ENCODE results near the gene SERTAD1. TPM values are rescaled to one million over a fixed set of nuclear protein-coding genes. Genes with fewer than 3 reads are reported as not detected.
"Not testable (repeated sequence)": the region's sequence is repeated elsewhere in the genome, so short reads cannot be mapped to it uniquely, and the experiment has no call there.

SERTAD1 gene
- total RNA-seq, 1 experiment from 2014 or later, result 35.3 TPM

- no peak for DNase-seq
- Histone ChIP-seq H3K9me3 (no peaks in the 10 kb centered on the region), H3K36me3 (peaks cover 7% of the 10 kb centered on the region), H3K27me3 (no peaks in the 10 kb centered on the region), H3K4me3 (no peak overlapping the region)
Measured at GRCh38 chr19:40416918-40417642, 8.7 kb downstream of the SERTAD1 start.

GRCh38 chr19:40415768-40416167 lies 10.0 kb downstream of the SERTAD1 start:
- Histone ChIP-seq H3K27me3 (no peaks in the 10 kb centered on the region), H3K36me3 (no peaks in the 10 kb centered on the region), H3K9me3 (no peaks in the 10 kb centered on the region), H3K4me3 (no peak overlapping the region)
- no peak for DNase-seq

DNA sequence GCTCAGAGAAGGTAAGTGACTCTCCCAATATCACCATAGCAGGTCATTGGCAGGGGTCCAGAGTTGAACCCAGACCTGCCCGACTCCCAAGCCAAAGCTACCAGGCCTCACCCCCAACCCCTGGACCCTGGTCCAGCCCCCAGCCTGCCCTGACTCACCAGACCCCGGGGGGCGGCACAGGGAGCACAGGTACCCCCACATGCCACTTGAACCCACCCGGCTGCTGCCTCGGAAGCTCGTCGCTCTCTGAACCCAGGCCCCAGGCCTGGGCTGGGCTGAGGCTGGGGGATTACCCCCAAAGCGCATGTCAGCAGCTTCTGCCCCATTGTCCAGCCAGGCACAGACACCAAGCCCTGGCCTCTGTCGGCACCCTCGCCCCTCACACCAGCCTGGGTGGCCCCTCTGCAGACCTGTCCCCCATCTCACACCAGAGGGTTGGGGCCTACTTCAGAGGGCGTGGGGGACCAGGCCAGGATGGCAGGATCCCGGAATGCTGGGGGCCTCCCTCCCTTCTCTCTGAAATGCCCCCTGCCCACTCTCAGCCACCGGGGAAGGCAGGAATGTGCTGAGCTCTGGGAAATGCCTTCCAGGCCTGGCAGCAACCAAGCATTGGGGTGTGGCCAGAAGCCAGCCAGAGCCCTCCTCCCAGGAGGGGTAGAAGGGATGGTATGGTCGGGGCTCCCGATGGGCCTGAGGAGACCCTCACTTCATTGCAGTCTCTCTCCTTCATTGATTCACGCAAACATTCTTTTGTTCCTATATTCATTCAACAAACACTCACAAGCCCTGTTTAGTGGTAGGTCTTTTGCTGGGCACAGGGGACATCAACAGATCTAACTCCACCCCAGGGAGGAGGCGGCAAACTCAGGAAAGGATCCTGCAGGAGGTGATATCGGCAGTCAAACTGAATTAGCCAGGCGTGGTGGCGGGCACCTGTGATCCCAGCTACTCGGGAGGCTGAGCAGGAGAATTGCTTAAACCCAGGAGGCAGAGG lies 11.0 kb downstream of the SERTAD1 start:
- Histone ChIP-seq H3K36me3 (no peaks in the 10 kb centered on the region), H3K4me3 (no peak overlapping the region), H3K9me3 (no peaks in the 10 kb centered on the region), H3K27me3 (no peaks in the 10 kb centered on the region)
- no peak for DNase-seq

GRCh38 chr19:40413291-40413845 lies 12.4 kb downstream of the SERTAD1 start, which contains the start of gene PRX:
Gene PRX (minus strand): TSS chr19:40413378. CDS start chr19:40407932, 5,446 bp downstream.
- no peak for DNase-seq
- H3K27me3 ChIP-seq, result no peaks in the 10 kb centered on the region
- no peaks in the 10 kb centered on the region for H3K9me3 ChIP-seq
- H3K4me3 ChIP-seq, result no peak within 1 kb of the TSS
- H3K36me3 ChIP-seq, result no peaks in the 10 kb centered on the region

GRCh38 chr19:40412866-40413265 lies 12.9 kb downstream of the SERTAD1 start:
- H3K9me3 ChIP-seq, result no peaks in the 10 kb centered on the region
- H3K36me3 ChIP-seq, result no peaks in the 10 kb centered on the region
- no peak overlapping the region for H3K4me3 ChIP-seq
- no peak for DNase-seq
- H3K27me3 ChIP-seq, result no peaks in the 10 kb centered on the region

GRCh38 chr19:40411958-40412499 lies 13.8 kb downstream of the SERTAD1 start:
- DNase-seq, result no peak
- Histone ChIP-seq H3K9me3 (no peaks in the 10 kb centered on the region), H3K4me3 (no peak overlapping the region), H3K27me3 (no peaks in the 10 kb centered on the region), H3K36me3 (no peaks in the 10 kb centered on the region)

DNA sequence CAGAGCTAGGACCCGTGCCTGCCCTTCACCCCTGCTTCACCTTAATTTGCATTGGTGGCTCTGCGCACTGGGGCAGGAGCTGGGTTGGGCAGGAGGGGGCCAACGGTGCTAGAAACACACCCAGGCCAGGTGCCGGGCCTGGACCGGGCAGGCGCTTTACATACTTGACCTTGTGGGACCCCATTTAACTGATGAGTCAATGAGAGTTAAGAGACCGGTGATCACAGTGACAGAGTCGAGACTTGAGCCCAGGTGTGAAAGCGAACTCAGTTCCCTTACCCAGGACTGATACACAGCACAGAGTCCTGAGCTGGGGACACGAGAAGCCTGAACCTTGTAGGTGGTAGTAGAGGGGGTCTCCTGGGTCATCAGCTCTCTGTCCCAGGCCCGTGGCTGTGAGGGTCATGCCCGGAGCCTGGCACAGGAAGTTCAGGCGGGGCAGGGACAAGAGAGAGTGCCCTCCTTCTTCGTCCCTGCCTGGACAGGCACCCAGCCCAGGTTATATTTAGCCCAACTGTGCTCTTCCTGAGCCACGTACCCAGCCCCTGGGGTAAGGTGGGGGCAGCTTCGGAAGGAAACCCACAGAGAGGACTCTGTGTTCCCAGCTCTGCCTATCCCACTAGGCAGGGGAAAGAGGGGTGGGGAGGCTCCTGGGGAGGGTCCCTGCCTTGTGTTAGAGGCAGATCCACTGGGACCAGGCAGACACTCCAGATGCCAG lies 14.5 kb downstream of the SERTAD1 start:
- DNase-seq, result no peak
- Histone ChIP-seq H3K27me3 (no peaks in the 10 kb centered on the region), H3K4me3 (no peak overlapping the region), H3K36me3 (no peaks in the 10 kb centered on the region), H3K9me3 (no peaks in the 10 kb centered on the region)

DNA sequence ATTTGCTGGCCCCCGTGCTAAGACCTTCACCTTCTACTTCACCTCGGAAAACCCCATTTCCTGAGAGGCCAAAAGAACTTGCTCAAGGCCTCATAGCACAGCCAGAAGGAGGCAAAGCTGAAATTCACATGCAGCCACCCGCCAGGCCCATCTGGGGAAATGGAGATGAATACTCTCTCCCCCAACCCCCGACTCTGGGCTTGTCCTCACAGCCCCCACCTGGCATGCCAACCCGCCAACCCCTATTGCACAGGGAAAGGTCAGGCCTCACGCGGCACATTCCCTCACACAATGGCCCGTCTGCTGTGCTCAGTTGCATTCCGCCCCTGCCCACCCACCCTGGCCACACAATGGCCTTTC lies 15.8 kb downstream of the SERTAD1 start:
- DNase-seq, result no peak
- H3K36me3 ChIP-seq, result no peaks in the 10 kb centered on the region
- H3K4me3 ChIP-seq, result no peak overlapping the region
- no peaks in the 10 kb centered on the region for H3K9me3 ChIP-seq
- no peaks in the 10 kb centered on the region for H3K27me3 ChIP-seq

GRCh38 chr19:40408598-40408925 lies 17.2 kb downstream of the SERTAD1 start:
- not testable (repeated sequence) for DNase-seq, H3K9me3 ChIP-seq, H3K4me3 ChIP-seq, H3K27me3 ChIP-seq, H3K36me3 ChIP-seq

DNA sequence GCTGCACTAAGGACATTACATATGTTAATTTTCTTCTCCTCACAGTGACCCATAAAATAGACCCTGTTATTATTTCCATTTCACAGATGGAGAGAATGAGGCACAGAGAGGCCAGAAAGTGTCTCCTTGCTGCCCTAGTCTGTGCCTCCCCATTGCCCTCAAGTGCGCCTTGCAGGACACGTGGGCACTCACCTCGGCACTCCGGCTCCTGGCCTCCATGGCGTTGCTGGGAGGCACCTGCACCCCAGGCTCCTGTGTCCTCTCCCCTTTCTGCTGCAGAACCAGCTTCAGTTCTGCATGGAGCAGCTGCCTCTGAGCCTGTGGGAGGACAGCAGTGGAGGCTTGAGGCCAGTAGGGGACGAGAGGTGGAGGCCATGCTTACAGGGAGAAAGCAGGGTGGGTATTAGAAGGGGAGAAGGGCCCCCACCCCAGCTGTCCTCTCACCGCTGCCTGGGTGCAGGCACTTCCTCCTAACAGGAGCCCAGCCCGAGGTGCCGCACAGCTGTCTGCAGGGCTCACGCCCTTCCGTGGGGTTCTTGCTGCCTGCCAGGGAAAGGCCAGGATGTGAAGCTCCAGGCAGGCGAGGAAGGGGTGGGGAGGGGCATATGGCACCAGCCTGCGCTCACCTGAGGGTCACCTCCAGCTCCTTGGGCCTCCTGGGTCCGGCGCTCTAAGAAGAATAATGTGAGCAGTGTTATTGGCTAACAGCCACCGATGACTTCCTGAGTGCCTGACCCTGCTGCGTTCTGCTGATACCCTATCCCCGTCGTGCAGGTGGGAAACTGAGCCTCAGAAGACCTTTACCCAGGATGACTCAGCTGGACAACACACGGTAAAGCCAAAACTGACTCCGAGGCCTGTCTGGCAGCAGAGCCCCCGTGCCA lies 17.8 kb downstream of the SERTAD1 start:
- DNase-seq, result no peak
- H3K9me3 ChIP-seq, result no peaks in the 10 kb centered on the region
- no peak overlapping the region for H3K4me3 ChIP-seq
- H3K36me3 ChIP-seq, result no peaks in the 10 kb centered on the region
- H3K27me3 ChIP-seq, result no peaks in the 10 kb centered on the region

GRCh38 chr19:40403262-40403984 lies 22.4 kb downstream of the SERTAD1 start:
- Histone ChIP-seq H3K36me3 (no peaks in the 10 kb centered on the region), H3K27me3 (no peaks in the 10 kb centered on the region), H3K9me3 (no peaks in the 10 kb centered on the region), H3K4me3 (peak overlapping the region; percentile 63)
- peak; percentile 97 for DNase-seq

DNA sequence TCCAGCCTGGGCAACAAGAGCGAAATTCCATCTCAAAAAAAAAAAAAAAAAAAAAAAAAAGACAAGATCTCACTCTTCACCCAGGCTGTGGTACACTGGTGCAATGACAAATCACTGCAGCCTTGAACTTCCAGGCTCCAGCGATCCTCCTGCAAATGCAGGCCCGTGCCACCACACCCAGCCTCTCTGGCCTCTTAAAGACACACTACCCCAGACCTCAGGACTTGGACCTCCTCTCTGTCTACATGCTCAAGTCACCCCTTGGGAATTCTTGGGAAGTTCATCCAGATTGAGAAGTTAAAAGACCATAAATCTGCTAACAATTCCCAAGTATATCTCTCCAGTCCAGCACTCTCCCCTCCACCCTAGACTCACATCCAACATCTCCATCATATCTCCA lies 25.2 kb downstream of the SERTAD1 start:
- Histone ChIP-seq H3K36me3 (no peaks in the 10 kb centered on the region), H3K4me3 (no peak overlapping the region), H3K27me3 (no peaks in the 10 kb centered on the region), H3K9me3 (no peaks in the 10 kb centered on the region)
- no peak for DNase-seq

DNA sequence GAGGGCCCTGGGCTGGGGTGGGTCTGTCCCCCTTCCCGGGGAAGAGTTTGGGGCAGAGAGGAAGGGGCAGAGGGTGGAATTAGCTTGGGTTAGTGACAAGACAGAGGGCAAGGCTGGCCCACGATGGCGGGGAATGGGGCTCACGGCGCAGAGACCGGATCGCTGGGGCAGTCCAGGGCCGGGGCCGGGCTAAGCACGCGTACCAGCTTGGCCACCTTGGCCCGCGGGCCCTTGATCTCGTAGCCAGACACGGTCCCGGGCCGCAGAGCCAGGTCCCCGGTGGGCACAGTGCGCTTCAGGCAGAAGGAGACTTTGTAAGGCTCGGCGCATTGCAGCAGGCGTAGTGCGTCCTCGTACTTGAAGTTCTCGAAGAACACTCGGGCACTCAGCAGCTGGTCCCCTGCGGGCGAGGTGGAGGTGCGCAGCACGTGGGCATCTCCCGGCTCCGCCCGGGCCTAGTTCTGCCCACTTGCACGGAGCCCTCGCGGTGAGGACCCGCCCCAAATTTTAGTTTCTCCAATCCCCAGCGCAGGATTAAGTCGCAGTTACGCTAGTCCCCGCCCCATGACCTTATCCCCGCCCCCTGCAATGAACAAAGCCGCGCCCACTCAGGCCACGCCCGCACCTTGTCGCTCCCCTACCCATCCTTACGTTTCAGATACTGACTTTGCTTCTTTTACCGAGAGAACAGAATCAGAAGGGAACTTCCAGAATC lies 27.2 kb downstream of the SERTAD1 start:
- H3K36me3 ChIP-seq, result no peaks in the 10 kb centered on the region
- no peak for DNase-seq
- no peaks in the 10 kb centered on the region for H3K27me3 ChIP-seq
- H3K4me3 ChIP-seq, result no peak overlapping the region
- H3K9me3 ChIP-seq, result no peaks in the 10 kb centered on the region

DNA sequence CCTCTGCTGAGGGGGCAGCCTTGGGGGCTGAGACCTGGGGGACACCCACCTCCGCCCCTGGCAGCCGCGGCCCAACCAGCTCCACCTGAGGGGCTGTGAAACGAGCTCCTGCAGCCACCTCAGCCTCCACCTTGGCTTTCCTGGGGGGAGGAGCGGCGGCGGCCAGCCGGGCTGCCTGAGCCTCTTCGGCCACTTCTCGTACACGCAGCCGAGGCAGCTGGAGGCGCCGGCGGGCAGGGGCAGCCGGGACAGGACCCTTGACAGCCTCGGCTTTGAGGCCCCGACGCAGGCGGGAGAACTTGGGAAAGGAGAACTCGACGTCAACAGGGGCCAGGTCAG lies 28.3 kb downstream of the SERTAD1 start:
- Histone ChIP-seq H3K4me3 (no peak overlapping the region), H3K9me3 (no peaks in the 10 kb centered on the region), H3K27me3 (no peaks in the 10 kb centered on the region), H3K36me3 (no peaks in the 10 kb centered on the region)
- DNase-seq, result no peak

Measured in MG63 (cell line).